COLO668 (cell line): ENCODE measurements around the gene KLHDC7A.

ENCODE experiments used
- DNase-seq: peaks from one replicate; lab custom pipeline; 2025; ENCODE audit not compliant: unreplicated experiment; lab: John Stamatoyannopoulos, UW

The KLHDC7A gene

DNA sequence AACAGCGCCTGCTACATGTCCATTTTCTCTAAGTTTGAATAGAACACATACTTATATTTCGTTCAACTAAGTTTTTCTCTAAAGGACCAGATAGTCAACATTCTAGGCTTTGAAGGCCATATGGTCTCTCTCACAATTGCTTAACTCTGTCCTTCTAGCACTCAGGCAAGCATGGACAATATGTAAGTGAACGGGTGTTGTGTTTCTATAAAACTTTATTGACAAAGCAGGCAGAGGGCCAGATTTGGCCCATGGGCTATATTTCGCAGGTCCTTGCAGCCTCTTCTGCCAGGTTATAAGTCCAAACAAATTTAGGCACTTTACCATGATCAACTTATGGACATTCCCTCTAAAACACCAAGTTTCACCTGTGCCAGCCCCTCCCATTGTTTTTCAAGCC is 21.1 kb downstream of the KLHDC7A start:
- no peak for DNase-seq

DNA sequence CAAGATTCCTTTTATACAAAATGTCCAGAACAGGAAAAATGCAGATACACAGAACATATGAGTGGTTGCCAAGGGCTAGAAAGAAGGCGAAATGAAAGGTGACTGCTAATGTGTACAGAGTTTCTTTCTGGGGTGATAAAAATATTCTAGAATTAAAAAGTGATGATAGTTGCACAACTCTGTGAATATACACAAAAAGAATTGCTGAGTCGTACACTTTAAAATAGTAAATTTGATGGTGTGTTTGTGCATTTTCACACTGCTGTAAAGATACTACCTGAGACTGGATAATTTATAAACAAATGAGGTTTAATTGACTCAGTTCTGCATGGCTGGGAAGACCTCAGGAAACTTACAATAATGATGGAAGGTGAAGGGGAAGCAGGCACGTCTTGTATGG is 23.9 kb downstream of the KLHDC7A start:
- no peak for DNase-seq

GRCh38 chr1:18505666-18506065 is 24.9 kb downstream of the KLHDC7A start:
- no peak for DNase-seq

GRCh38 chr1:18508084-18508483 is 27.4 kb downstream of the KLHDC7A start:
- no peak for DNase-seq

DNA sequence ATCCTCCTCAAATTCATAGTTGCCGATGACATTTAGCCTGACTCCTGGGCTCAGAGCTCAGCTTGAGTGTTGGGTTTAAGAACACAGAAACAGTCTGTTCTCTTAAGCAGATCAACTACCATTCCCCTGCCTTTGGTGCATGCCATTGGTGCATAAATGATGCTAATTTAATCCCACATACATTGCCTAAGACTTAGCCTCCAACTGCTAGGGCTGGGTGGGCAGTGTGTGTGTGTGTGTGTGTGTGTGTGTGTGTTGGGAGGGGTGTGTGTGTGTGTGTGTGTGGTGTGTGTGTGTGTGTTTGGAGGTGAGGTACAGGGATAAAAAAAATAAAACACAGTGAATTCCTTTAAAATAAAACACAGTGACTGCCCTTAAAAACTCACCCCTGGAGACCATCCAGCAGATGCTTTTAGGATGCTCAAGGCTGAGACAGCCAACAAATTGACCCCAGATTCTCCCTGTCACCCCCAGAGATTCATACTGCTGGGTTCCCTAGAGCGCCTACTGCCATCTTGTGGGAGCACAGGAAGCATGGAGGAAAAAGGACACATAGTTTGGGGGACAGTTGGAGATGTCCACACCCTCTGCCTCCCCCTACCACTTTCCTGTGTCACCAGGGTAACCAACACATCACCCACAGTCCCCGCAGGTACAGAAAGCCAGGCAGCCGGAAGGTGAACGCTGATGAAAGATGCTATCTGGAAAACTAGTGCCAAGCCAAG is 30.6 kb downstream of the KLHDC7A start:
- DNase-seq, result no peak

DNA sequence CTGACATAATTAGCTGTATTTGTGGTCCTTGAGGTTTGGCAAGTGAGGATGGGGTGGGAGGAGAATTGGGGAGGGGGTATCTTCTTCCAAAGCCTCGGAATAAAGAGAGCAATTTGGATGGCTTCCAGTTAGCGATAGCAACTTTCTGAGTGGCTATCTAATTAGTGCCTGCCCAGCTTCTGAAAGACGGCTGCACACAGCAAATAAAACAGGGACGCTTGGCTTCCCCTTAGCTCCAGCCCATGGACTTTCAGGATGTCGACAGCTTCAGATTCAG is 31.1 kb downstream of the KLHDC7A start:
- no peak for DNase-seq

DNA sequence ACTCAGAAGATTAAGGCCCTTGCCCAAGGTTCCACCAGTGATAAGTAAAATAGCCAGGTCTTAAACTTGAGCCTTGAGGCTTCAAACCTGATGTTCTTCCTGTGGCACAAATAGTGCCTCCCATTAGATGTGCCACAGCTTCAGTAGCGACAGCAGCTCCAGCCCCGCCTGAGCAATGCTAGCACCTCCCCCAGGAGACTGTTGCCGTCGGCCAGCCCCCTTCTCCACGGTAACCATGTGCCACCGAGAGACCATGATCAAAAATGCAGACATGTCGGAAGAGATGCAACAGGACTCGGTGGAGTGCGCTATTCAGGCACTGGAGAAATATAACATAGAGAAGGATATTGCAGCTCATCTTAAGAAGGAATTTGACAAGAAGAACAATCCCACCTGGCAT is 32.2 kb downstream of the KLHDC7A start:
- no peak for DNase-seq

GRCh38 chr1:18513995-18514394 is 33.3 kb downstream of the KLHDC7A start:
- no peak for DNase-seq

- DNase-seq, result no peak
Measured at GRCh38 chr1:18515120-18515667, 34.5 kb downstream of the KLHDC7A start.

DNA sequence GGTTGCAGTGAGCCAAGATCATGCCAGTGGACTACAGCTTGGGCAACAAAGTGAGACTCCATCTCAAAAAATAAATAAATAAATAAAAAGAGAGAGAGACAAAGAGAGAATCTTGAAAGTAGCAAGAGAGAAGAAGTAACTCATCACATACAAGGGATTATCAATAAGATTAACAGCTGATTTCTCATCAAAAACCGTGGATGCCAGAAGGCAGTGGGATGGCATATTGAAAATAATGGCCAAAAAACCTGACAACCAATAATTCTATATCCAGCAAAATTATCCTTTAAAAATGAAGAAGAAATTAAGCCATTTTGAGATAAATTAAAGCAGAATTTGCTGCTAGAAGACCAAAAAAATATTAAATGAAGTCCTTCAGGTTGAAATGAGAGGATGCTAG is 35.7 kb downstream of the KLHDC7A start:
- no peak for DNase-seq

GRCh38 chr1:18526436-18527275 is 45.9 kb downstream of the KLHDC7A start:
- no peak for DNase-seq

DNA sequence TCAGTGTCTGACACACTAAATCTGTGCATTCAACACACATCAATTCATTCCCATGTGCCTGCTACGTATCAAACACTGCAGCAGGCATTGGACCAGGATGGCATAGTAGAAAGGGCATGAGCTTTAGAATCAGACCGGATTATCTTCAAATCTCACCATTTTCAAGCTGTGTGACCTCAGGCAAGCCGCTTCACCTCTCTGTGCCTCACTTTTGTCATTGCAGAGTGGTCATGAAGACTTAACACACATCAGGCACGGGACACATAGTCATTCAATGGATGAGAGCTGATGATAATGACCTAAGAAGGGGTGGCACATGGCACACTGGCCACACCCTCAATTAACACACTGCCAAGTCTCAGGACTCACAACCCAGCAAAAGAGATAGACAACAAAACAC is 46.8 kb downstream of the KLHDC7A start:
- DNase-seq, result no peak

- DNase-seq, result no peak
Measured at GRCh38 chr1:18527921-18528320, 47.2 kb downstream of the KLHDC7A start.

GRCh38 chr1:18528616-18529015 is 47.9 kb downstream of the KLHDC7A start:
- DNase-seq, result no peak

- no peak for DNase-seq
Measured at GRCh38 chr1:18529714-18530113, 49.0 kb downstream of the KLHDC7A start.

GRCh38 chr1:18530587-18531502 is 50.1 kb downstream of the KLHDC7A start:
- no peak for DNase-seq

DNA sequence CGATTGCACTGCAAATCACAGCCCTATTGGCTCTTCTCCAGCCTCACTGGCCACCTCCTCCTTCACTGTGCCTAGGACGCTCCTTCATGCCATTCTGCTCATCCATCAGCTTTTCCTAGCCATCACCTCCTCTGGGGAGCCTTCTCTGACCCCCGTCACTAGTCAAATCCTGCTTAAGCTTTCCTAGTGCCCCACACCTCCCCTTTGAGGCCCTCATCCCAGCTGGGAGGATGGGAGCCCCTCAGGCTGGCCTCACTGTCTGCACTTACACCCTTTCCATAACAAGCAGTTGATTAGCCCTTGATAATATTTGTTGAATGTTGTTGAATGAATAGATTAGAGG is 50.7 kb downstream of the KLHDC7A start:
- DNase-seq, result no peak

- no peak for DNase-seq
Measured at GRCh38 chr1:18532390-18533170, 51.9 kb downstream of the KLHDC7A start.

DNA sequence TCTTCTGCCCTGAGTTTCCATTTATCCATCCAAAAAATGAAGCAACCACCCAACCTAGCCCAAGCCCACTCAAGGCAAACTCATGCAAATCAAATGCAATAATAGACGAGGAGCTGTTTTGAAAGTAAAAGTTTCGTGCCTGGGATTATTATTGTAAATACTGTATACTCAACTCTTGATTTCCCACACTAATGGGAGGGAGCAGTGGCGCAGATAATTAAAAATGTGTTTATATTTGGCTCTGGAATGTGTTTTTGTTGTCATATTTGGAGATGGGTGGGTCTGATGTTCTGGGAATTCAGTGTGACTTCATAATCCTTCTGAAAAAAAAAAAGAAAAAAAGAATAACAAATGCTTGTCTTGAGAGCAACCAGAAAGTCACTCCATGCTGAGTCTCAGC is 52.5 kb downstream of the KLHDC7A start:
- DNase-seq, result no peak

- DNase-seq, result no peak
Measured at GRCh38 chr1:18534810-18535205, 54.1 kb downstream of the KLHDC7A start.
